ENCODE measurements around the gene CNTNAP2.

GRCh38 chr7:146728611-146729010, 612.0 kb downstream of the CNTNAP2 start:
- TF ChIP-seq CTCF (IDR thresholded peaks at IDR 0.05): no peak
- TF ChIP-seq POLR2A (IDR thresholded peaks at IDR 0.05): no peak
